Dedifferentiated amniotic fluid mesenchymal stem cell (primary cell): ENCODE measurements around the gene IQCN.
A peak's percentile ranks its signal among the peaks of the same experiment; 100 is the strongest.

ENCODE experiments used
- DNase-seq: peaks from one replicate; pipeline ENCODE4 v3.0.0-alpha.2; 2016; ENCODE audit errors: extremely low spot score

Gene IQCN

DNA sequence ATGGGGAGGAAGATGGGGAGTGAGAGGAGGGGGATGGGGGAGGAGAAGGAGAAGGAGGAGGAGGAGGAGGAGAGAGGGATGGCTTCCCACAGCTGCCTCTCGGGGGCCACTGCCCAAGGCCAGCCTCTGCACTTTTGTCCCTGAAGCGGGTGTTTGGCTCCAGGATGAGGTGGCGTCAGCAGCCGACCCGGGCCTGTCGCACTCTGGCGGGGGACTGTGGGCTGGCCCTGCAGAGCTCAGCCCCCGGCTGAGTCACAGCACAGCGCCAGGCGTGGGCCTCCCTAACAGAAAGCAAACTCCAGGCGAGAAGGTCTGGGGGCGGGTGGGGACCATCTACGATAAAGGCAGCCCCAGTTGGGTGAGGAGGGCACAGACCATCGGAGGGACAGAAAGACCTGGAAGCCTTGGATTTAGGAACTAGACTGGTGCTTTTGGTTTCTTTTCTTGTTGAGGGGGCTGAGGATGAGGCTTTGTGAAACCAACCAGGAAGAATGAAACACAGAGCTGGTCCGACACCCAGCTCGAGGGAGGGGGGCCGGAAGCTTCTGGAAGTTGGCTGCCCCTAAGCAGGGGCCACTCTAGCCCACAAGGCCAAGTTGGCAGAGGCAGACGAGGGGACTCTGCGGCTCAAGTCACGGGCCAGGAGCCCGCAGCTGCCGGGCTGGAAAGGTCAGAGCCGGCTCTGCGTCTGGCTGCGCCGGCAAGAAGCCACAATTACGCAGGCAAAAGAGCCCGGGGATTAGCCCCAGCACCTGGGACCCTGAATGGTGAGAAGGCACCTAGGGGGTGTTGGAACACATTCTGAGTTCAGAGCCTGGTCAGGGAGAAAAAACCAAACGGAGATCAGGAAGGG is 30.4 kb upstream of the IQCN start:
- peak; percentile 59 for DNase-seq

GRCh38 chr19:18304208-18304457 is 29.9 kb upstream of the IQCN start:
- DNase-seq, result no peak

DNA sequence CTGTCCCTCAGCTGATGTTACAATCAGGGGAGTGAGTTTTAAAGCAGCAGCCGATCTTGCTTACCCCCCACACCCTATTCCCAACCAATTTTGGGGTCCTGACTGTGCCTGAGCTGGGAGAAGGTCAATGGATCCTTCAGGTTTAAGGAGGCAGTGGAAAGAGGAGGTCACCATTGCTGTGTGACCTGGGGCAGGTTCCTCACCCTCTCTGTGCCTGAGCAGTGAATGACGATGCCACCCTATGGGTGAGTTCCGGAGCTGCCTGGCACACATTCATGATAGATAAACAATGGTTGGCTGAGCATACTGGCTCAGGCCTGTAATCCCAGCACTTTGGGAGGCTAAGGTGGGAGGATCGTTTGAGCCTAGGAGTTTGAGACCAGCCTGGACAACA is 27.5 kb upstream of the IQCN start:
- no peak for DNase-seq

DNA sequence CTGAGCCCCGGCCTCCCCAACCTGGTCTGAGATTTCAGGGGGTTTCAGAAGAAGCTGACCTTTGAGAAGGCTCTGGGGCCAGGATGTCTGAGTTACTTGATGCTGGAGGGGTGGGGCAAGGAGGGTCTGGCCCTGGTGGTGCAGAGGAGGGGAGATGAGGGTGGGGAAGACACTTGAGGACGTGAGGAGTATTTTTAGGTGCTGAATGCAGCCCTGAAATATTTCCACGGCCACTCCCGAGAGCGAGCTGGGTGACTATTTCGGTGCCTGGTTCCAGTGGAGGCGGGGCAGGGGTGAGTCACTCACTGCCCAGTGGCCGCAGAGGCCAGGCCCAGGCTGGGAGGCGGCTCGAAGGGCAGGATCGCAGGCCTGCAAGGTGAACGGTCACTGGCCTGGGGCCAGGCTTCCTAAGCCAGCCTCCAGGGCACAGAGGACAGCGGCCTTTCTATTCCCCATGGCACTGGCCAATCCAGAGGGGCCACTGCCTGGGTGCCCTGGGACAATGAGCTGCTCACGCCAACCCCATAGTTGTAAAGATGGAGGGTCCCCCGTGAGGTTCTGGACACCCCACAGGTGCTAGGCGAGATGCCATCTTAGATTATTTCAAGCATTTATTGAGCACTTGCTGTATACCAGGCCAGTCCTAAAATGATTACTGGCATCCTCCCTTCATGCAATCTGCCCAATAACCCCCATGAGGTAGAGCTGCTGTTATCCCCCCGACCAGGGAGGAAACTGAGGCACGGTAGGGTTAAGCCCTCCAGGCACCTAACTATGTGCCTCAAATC is 26.9 kb upstream of the IQCN start:
- DNase-seq, result peak; percentile 66

- no peak for DNase-seq
These were observed 25.4 kb upstream of the IQCN start for GRCh38 chr19:18299654-18300053.

DNA sequence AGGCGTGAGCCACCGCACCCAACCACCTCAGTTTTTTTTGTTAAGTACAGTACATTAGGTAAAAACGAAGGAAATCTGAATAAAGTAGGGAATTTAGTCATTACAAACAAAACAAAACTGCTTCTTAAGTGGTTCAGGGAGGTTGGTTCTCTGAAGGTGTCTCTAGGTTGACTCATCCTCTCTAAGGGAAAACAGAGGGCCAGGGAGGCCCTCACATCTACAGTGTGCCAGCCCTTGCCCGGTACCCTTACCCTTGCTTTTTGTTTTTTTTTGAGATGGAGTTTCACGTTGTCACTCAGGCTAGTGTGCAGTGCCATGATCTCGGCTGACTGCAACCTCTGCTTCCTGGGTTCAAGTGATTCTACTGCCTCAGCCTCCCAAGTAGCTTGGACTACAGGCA is 24.3 kb upstream of the IQCN start:
- DNase-seq, result no peak

DNA sequence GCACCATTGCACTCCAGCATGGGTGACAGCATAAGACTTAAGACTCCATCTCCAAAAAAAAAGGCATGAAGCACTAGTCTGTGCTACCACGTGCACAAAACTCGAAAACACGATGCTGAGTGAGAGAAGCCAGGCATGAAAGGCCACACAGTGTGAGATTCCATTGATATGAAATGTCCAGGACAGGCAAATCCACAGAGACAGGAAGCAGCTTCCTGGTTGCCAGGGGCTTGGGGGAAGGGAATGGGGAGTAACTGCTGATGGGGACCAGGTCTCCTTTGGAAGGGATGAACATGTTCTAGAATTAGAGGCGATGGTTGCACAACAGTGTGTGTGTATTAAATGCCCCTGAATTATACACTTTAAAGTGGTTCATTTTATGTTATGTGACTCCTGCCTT is 23.1 kb upstream of the IQCN start:
- no peak for DNase-seq

DNA sequence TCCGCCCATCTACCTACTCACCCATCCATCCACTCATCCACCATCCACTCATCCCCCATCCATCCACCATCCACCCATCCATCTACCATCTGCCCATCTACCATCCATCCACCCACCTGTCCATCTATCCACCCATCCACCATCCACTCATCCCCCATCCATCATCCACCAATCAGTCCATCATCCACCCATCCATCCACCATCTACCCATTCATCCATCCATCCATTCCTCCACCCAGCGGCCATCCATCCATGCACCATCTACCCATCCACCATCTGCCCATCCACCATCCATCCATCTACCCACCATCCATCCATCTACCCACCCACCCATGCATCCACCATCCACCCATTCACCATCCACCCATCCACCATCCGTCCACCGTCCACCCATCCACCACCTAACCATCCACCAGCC is 20.8 kb upstream of the IQCN start:
- DNase-seq, result no peak

- no peak for DNase-seq
These were observed 20.2 kb upstream of the IQCN start for GRCh38 chr19:18294467-18294864.

- no peak for DNase-seq
These were observed 19.6 kb upstream of the IQCN start for GRCh38 chr19:18293642-18294466.

GRCh38 chr19:18292810-18293641 is 18.8 kb upstream of the IQCN start:
- no peak for DNase-seq

GRCh38 chr19:18292462-18292809 is 18.2 kb upstream of the IQCN start:
- no peak for DNase-seq

DNA sequence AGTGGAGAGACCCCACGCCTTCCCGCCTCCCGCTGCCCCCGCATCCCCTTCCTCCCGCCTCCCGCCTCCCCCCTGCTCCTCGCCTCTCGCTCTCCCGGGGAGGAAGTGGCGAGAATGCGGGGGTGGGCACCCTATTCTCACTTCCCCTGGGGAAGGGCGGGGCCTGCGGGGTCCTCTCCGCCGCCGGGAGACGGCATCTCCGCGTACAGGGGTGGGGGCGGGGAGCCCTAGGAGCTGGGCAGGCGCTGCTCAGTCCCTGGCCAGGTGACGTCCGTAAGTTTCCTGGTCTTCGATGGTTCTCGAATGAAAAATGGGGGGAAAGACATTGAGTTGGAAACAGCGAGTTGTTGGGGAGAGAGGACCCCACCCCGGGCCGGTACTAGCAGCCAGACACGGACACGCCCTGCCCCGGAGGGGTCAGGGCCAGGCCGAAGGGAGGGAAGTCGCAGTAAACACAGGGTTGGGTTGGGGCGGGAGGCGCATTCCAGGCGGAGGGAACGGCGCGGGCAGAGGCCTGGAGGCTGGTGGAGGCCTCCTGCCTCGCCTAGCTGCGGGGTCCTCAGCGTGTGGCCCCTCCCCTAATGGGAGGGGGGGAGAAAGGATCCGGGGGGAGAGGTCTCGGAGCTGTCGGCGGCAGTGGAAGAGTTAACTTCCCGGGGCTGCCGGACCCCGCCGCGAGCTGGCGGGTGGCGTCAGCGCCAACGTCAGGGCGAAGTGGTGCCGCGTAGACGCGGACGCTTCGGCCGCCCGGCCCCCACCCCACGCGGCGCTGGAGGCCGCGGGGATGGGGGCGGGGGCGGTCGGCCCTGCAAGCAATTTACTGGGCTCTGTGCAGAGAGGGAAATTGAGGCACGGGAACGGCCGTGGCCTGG is 17.6 kb upstream of the IQCN start:
- DNase-seq, result peak; percentile 26

DNA sequence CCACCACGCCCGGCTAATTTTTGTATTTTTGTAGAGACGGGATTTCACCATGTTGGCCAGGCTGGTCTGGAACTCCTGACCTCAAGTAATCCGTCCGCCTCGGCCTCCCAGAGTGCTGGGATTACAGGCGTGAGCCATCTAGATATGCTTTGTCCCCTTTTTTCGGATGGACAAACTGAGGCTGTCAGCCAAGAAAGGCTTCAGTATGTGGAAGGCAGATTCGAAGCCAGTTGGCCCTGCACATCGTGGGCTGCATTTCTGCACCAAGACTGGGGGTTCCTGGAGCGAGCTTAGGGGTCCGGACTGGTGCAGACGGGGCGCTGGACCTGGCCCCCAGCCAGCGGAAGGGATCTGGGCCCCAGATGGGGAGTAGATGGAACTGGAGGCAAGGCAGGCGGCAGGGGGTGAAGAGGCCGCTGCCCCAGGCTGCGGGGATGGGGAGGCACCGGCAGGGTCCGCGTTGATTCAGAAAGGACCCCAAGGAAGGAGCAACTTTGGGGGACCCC is 16.8 kb upstream of the IQCN start:
- DNase-seq, result no peak

DNA sequence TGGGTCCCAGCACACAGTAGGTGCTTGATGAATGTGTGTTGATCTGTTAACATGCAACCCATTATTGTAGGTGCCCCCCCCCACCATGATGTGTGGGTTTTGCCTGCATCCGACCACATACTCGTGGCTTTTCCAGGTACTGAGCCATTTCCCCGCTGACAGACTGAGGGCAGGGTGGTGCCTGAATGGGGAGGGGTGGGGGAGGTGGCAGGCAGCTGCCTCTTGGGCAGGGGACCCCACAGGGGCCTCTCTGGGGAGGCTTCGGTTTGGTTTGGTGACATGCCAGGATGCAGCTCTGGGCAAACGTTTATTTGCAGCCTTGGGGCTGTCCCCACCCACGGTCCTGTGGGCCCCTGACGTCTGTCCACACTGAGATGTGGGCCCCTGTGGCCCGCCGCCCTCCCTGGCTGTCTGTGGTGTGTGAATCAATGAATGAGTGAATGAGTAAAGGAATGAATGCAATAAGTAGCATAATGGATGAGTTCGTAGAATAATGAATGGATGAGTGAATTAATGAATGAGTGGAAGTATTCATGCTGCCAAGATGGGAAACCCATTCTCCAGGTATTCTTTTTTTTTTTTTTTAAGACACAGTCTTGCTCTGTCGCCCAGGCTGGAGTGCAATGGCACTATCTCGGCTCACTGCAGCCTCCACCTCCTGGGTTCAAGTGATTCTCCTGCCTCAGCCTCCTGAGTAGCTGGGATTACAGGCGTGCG is 16.2 kb upstream of the IQCN start:
- DNase-seq, result no peak

DNA sequence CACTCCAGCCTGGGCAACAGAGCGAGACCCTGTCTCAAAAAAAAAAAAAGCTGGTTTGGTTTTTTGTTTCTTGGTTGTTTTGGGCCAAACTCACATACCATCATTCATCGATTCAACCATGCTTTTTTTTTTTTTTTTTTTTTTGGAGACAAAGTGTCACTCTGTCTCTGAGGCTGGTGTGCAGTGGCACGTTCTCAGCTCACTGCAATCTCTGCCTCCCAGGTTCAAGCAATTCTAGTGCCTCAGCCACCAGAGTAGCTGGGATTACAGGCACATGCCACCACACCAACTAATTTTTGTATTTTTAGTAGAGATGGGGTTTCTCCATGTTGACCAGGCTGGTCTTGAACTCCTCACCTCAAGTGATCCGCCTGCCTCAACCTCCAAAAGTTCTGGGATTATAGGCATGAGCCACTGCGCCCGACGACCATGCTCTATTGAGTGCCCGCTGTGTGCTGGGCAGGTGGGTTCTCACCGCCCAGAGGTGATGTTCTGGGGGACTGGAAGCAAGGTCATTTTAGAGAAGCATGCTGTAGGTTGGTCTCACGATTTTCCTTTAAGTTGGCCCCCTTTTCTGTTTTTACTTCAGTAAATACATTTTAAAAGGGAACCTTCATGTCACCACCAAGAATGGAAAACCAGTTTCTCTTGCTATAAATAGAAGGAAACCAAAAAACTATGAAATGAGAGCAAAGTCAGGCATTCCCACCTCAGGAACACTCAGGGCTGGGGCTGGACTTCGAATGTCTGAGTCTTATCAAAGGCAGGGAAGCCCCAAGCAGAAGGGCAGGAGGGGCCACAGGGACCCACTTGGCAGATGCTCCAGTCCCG is 15.4 kb upstream of the IQCN start:
- no peak for DNase-seq

DNA sequence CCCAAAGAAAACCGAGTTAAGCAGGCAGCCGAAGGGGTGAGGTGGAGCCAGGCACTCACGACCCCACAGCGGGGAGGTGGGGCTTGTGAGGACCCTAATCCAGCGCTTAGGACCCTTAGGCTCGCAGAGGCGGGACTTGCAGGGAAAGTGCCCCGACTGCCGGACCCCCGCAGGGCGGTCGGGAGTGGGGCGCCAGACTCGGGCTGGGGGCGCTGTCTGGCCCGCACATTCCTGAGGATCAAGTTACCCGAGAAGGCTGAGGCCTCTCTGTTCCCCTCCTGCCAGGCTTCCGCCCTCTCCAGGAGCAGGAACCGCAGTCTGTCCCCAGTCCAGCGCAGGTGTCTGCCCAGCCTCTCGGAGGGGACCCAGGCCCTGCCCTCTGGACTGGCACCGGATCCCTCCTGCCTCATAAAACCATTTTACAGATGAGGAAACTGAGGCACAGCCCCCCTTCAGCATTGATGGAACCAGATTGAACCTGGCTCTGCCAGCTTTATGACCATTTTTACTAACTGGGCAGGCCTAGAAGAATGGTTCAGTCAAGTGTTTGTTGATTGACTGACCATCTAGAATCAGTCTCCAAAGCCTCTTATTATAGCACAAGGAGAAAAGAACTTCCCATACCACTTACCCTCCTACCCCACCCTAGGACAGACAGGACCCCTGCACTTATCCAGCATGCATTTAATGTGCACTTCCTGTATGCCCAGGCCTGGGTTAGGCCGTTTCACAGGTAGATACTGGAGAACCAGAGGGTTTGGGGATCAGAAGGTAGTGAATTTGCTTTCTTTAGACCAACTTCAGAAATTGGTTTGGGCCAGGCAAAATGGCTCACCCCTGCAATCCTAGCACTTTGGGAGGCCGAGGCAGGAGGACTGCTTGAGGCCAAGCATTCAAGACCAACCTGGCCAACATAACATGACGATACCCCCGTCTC is 13.9 kb upstream of the IQCN start:
- DNase-seq, result no peak
